HG03354 (cell line): ENCODE results near the gene KIF14.

Experiments used
- ATAC-seq: cut with Tn5 transposase; IDR thresholded peaks from one replicate; pipeline ENCODE4 v1.9.1; 2021; ENCODE audit warnings: mild to moderate bottlenecking; ENCODE audit not compliant: unreplicated experiment, poor library complexity, severe bottlenecking

The KIF14 gene

DNA sequence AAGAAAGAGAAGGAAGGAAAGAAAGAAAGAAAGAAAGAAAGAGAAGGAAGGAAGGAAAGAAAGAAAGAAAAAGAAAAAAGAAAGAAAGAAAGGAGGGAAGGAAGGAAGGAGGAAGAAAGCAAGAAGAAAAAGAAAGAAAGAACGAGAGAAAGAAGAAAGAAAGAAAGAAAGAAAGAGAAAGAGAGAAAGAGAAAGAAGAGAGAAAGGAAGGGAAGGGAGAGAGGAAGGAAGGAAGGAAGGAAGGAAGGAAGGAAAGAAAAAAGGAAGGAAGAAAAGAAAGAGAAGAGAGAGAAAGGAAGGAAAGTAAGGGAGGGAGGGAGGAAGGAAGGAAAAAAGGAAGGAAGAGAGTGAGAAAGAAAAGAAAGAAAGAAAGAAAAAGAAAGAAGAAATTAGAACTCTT is 115.3 kb downstream of the KIF14 start:
- no peak for ATAC-seq
